WTC11 (cell line): ENCODE data around the gene NUTM2A.
"Not testable (repeated sequence)": the region's sequence is repeated elsewhere in the genome, so short reads cannot be mapped to it uniquely, and the experiment has no call there.

Source experiments
- ARID4B ChIP-seq: sonication (generic); formaldehyde crosslinking; IDR thresholded peaks from 2 replicates; pipeline ENCODE4 v1.8.0; 2023; ENCODE audit warnings: missing genetic modification reagents, mild to moderate bottlenecking, borderline replicate concordance
- CREB1 ChIP-seq: sonication (generic); formaldehyde crosslinking; IDR thresholded peaks from 2 replicates; pipeline ENCODE4 v1.8.0; 2023; ENCODE audit warnings: mild to moderate bottlenecking, missing genetic modification reagents
- ERG ChIP-seq: fragments of 250-450 bp; sonication (Bioruptor Pico); IDR thresholded peaks from 2 replicates; pipeline ENCODE4 v1.8.0; 2021; ENCODE audit warnings: mild to moderate bottlenecking
- ESRRA ChIP-seq: sonication (generic); formaldehyde crosslinking; IDR thresholded peaks from 2 replicates; pipeline ENCODE4 v1.8.1; 2022; ENCODE audit warnings: mild to moderate bottlenecking, missing genetic modification reagents, borderline replicate concordance
- FOXK1 ChIP-seq: sonication (generic); formaldehyde crosslinking; IDR thresholded peaks from 2 replicates; pipeline ENCODE4 v1.8.0; 2022; ENCODE audit warnings: mild to moderate bottlenecking, moderate library complexity, missing genetic modification reagents
- JUN ChIP-seq: sonication (generic); formaldehyde crosslinking; IDR thresholded peaks from 2 replicates; pipeline ENCODE4 v1.8.0; 2023; ENCODE audit warnings: mild to moderate bottlenecking, missing genetic modification reagents
- MLX ChIP-seq: sonication (generic); formaldehyde crosslinking; IDR thresholded peaks from 2 replicates; pipeline ENCODE4 v1.8.1; 2023; ENCODE audit warnings: mild to moderate bottlenecking, missing genetic modification reagents, moderate library complexity
- NR1H2 ChIP-seq: sonication (generic); formaldehyde crosslinking; IDR thresholded peaks from 2 replicates; pipeline ENCODE4 v1.9.0; 2021; ENCODE audit warnings: mild to moderate bottlenecking, moderate library complexity, missing genetic modification reagents
- ZNF138 ChIP-seq: sonication (generic); formaldehyde crosslinking; conservative IDR thresholded peaks from 2 replicates; pipeline ENCODE4 v1.8.1; 2022; ENCODE audit warnings: mild to moderate bottlenecking, moderate library complexity, missing genetic modification reagents
- ZNF263 ChIP-seq: sonication (generic); formaldehyde crosslinking; IDR thresholded peaks from 2 replicates; pipeline ENCODE4 v1.8.1; 2022; ENCODE audit warnings: low read depth, mild to moderate bottlenecking, moderate library complexity, missing genetic modification reagents
- TF ChIP-seq, protein P1 (sequence below): fragments of 200-600 bp; IDR thresholded peaks from 2 replicates; pipeline ENCODE4 v1.8.0; 2022; ENCODE audit warnings: antibody characterized with exemption
- TF ChIP-seq, protein P2 (sequence below): sonication (generic); formaldehyde crosslinking; conservative IDR thresholded peaks from 2 replicates; pipeline ENCODE4 v1.8.1; 2022; ENCODE audit warnings: mild to moderate bottlenecking, missing genetic modification reagents

DNA sequence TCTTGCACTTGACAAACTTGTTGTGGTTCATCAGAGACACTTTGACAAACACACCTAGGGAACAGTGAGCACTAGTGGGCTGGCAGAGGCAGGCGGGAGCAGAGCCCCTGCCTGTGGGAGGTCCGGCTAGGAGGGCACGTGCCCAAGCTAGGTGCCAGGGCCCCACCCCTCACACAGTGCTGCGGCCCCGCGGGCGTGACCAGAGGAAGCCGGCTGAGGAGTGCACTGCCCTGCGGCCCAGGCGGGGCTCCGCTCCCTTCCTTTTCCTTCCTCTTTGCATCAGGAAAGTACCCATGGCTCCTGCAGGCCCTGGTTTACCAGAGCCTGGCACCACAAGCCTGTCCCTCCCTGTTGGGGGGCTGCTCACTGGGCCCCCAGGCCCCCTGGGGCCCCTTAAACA is 9.1 kb upstream of the NUTM2A start:
- TF ChIP-seq ESRRA (CRISPR knock-in tag); ZNF138 (CRISPR knock-in tag); CREB1 (CRISPR knock-in tag); FOXK1 (CRISPR knock-in tag); JUN (CRISPR knock-in tag); ARID4B; MLX (CRISPR knock-in tag); ZNF263 (CRISPR knock-in tag); ERG; NR1H2: not testable (repeated sequence)
- TF ChIP-seq, protein P1, sequence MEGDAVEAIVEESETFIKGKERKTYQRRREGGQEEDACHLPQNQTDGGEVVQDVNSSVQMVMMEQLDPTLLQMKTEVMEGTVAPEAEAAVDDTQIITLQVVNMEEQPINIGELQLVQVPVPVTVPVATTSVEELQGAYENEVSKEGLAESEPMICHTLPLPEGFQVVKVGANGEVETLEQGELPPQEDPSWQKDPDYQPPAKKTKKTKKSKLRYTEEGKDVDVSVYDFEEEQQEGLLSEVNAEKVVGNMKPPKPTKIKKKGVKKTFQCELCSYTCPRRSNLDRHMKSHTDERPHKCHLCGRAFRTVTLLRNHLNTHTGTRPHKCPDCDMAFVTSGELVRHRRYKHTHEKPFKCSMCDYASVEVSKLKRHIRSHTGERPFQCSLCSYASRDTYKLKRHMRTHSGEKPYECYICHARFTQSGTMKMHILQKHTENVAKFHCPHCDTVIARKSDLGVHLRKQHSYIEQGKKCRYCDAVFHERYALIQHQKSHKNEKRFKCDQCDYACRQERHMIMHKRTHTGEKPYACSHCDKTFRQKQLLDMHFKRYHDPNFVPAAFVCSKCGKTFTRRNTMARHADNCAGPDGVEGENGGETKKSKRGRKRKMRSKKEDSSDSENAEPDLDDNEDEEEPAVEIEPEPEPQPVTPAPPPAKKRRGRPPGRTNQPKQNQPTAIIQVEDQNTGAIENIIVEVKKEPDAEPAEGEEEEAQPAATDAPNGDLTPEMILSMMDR: not testable (repeated sequence)
- TF ChIP-seq, protein P2, sequence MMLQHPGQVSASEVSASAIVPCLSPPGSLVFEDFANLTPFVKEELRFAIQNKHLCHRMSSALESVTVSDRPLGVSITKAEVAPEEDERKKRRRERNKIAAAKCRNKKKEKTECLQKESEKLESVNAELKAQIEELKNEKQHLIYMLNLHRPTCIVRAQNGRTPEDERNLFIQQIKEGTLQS (CRISPR knock-in tag): not testable (repeated sequence)
